ENCODE data around the gene LNX2.

LNX2 gene

DNA sequence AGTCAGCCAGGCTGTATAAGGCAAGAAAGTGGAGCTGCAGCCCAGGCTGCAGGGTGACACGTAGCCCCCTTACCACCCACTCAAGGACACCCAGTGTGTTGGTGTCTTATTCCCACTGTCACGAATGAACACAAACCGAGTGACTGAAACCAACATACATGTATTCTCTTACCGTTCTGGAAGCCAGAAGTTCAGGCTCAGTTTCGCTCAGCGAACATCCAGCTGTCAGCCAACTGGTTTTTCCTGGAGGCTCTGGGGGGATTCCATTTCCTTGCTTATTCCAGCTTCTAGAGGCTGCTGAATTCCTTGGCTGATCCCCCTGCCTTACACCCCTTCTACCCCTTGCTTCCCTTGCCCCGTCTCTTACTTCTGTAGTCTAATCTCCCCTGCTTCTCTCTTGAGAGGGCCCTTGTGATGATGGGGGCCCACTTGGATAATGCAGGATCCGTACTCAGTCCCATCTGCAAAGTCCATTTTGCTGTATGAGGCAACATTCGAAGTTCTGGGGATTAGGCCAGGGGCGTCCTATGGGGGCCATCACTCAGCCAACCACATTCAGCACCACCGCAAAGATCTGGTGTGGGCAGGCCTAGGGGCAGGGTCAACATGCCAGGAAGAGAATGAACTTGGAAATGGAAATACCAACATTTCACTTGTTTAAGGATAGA, 122.6 kb downstream of the LNX2 start:
- DNase-seq, result no peak

DNA sequence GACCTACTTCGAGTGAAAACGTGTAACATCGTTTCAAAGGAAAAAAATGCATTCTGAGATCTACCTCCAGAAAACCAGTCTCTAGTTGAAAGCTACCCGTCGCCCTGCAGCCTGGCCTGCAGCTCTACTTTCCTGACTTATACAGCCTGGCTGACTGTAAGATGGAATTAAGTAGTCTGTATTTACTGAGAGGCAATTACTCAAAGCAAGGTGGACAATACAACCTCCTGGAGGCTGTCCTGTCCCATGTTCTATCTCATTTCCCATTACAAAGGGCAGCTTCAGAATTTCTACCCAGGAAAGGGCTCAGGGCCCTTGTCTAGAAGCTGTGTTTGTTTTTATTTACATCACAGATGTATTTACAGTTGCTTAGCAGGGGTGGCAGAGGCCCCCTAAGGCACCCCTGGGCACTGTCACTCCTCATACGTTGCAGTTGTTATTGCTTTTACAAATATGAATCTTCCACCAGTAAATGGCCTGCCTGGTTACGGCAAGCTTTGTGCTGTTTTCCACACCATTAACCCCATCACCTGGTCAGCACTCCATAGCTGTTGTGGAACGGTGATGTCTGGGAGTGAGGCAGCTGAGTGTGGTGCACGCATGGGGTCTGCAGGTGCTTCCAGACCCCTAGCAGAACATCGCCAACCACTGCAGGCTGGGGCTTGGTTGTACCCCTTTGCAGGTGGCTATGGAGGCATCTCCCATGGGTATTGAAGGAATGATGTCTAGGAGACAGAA, 123.6 kb downstream of the LNX2 start:
- DNase-seq, result no peak

DNA sequence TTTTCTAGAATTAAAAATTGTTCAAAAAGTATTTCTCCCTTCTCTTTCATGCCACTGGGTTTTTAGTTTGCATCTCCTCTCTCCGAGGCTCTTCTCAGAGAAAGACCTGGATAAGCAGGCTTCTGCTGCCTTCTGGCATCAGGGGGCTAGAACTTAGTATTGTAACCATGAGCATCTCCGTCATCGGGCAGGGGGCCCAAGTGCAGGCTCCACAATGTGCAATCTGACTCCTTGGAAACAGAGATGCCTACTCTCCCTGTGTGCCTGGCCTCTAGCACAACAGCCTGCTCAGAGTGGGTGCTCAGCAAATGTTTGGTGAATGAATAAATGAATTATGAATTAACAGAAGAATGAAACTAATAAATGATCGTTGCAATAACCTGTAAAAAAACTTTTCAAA, 124.3 kb downstream of the LNX2 start:
- DNase-seq, result no peak

Measured in activated CD4-positive, alpha-beta T cell treated with anti-CD3 and anti-CD28 coated beads for 4 hours (primary cell).